ENCODE data around the gene BRD4.

BRD4 gene

GRCh38 chr19:15201374-15202023 is 130.8 kb downstream of the BRD4 start:
- Histone ChIP-seq H3K4me1 (ENCODE audit: control insufficient read depth in 5 of 5, insufficient read depth in 5 of 5, low read length in 5 of 5) (peaks cover 2 to 31% (median 13%) of the 10 kb centered on the region in 5 donors), H3K9ac (ENCODE audit: low read length in 5 of 5) (no peak overlapping the region), H3K27ac (ENCODE audit: low read depth, low read length) (no peak overlapping the region), H3K4me3 (ENCODE audit: low read depth in 1 of 5, low read length in 5 of 5) (peak overlapping the region in 3 of 5 donors; percentile 13 to 47 (median 26)), H3K9me3 (ENCODE audit: control insufficient read depth in 5 of 5, low read length in 5 of 5) (no peaks in the 10 kb centered on the region), H3K27me3 (ENCODE audit: control insufficient read depth in 5 of 5, insufficient read depth in 4 of 5, low read length in 5 of 5) (peaks cover 0 to 16% (median 9%) of the 10 kb centered on the region in 5 donors), H3K36me3 (ENCODE audit: control insufficient read depth in 5 of 5, insufficient read depth in 5 of 5, low read length in 5 of 5) (peaks cover 0 to 2% (median 0%) of the 10 kb centered on the region in 5 donors)

DNA sequence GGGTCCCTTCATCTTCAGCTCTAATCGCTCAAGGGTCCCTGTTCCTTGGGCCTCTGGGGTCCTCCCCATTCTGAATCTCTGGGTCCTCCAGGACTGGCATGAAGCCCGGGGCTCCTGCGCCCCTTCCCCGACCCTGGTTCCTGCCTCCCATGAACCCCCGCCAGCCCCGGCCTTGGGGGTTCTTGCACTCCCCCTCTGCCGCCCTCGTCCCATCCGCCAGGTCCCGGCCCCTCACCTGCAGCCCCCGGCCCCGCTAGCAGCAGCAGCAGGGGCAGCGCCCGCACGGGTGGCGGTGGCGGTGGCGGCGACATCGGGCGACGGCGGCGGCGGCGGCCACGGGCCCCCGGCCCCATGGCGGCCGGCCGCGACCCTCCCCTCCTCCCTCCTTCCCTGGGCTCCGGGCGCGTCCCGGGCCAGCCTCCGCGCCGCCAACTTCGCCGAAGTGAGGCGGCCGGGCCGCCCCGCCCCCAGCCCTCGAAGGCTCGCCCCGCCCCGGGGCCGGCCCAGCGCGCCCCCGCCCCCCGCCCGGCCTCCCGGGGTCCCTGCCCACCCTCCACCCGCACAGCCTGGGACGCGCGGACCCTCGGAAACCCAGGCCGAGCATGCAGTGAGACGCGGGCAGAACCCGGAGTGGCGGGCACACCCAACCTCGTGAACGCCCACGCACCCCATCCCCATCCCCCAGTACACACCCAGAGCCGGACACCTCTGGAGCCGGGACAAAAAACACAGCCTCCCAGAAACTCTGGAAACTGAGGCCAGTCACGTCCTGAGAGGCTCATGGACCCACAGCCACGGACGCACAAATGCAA is 131.6 kb downstream of the BRD4 start, which contains the start of gene NOTCH3:
NOTCH3 (minus strand) TSS at position 443 of the 812 bp plus-strand sequence; CDS start at position 353, 90 bp downstream.
- peak within 1 kb of the TSS in 4 of 5 donors; percentile 49 to 73 (median 54) for H3K9ac ChIP-seq (ENCODE audit: low read length in 5 of 5)
- H3K36me3 ChIP-seq (ENCODE audit: control insufficient read depth in 5 of 5, insufficient read depth in 5 of 5, low read length in 5 of 5): peaks cover 0 to 2% (median 0%) of the 10 kb centered on the region in 5 donors
- H3K4me3 ChIP-seq (ENCODE audit: low read depth in 1 of 5, low read length in 5 of 5): peak within 1 kb of the TSS; percentile 11 to 61 (median 58)
- peaks cover 2 to 31% (median 13%) of the 10 kb centered on the region in 5 donors for H3K4me1 ChIP-seq (ENCODE audit: control insufficient read depth in 5 of 5, insufficient read depth in 5 of 5, low read length in 5 of 5)
- peaks cover 0 to 23% (median 13%) of the 10 kb centered on the region in 5 donors for H3K27me3 ChIP-seq (ENCODE audit: control insufficient read depth in 5 of 5, insufficient read depth in 4 of 5, low read length in 5 of 5)
- no peak within 1 kb of the TSS for H3K27ac ChIP-seq (ENCODE audit: low read depth, low read length)
- H3K9me3 ChIP-seq (ENCODE audit: control insufficient read depth in 5 of 5, low read length in 5 of 5): no peaks in the 10 kb centered on the region

- peaks cover 0 to 26% (median 15%) of the 10 kb centered on the region in 5 donors for H3K27me3 ChIP-seq (ENCODE audit: control insufficient read depth in 5 of 5, insufficient read depth in 4 of 5, low read length in 5 of 5)
- H3K36me3 ChIP-seq (ENCODE audit: control insufficient read depth in 5 of 5, insufficient read depth in 5 of 5, low read length in 5 of 5): peaks cover 0 to 2% (median 0%) of the 10 kb centered on the region in 5 donors
- H3K9ac ChIP-seq (ENCODE audit: low read length in 5 of 5): peak overlapping the region in 4 of 5 donors; percentile 49 to 73 (median 54)
- H3K9me3 ChIP-seq (ENCODE audit: control insufficient read depth in 5 of 5, low read length in 5 of 5): no peaks in the 10 kb centered on the region
- H3K27ac ChIP-seq (ENCODE audit: low read depth, low read length): no peak overlapping the region
- H3K4me3 ChIP-seq (ENCODE audit: low read depth in 1 of 5, low read length in 5 of 5): peak overlapping the region; percentile 11 to 61 (median 58)
- peaks cover 4 to 35% (median 16%) of the 10 kb centered on the region in 5 donors for H3K4me1 ChIP-seq (ENCODE audit: control insufficient read depth in 5 of 5, insufficient read depth in 5 of 5, low read length in 5 of 5)
Observed at GRCh38 chr19:15199661-15200552, 132.4 kb downstream of the BRD4 start.

GRCh38 chr19:15198951-15199660 is 133.2 kb downstream of the BRD4 start:
- Histone ChIP-seq H3K4me3 (ENCODE audit: low read depth in 1 of 5, low read length in 5 of 5) (peak overlapping the region in 4 of 5 donors; percentile 3 to 58 (median 54)), H3K9ac (ENCODE audit: low read length in 5 of 5) (no peak overlapping the region), H3K4me1 (ENCODE audit: control insufficient read depth in 5 of 5, insufficient read depth in 5 of 5, low read length in 5 of 5) (peaks cover 7 to 36% (median 16%) of the 10 kb centered on the region in 5 donors), H3K27ac (ENCODE audit: low read depth, low read length) (no peak overlapping the region), H3K9me3 (ENCODE audit: control insufficient read depth in 5 of 5, low read length in 5 of 5) (no peaks in the 10 kb centered on the region), H3K27me3 (ENCODE audit: control insufficient read depth in 5 of 5, insufficient read depth in 4 of 5, low read length in 5 of 5) (peaks cover 0 to 32% (median 16%) of the 10 kb centered on the region in 5 donors), H3K36me3 (ENCODE audit: control insufficient read depth in 5 of 5, insufficient read depth in 5 of 5, low read length in 5 of 5) (peaks cover 0 to 2% (median 0%) of the 10 kb centered on the region in 5 donors)

DNA sequence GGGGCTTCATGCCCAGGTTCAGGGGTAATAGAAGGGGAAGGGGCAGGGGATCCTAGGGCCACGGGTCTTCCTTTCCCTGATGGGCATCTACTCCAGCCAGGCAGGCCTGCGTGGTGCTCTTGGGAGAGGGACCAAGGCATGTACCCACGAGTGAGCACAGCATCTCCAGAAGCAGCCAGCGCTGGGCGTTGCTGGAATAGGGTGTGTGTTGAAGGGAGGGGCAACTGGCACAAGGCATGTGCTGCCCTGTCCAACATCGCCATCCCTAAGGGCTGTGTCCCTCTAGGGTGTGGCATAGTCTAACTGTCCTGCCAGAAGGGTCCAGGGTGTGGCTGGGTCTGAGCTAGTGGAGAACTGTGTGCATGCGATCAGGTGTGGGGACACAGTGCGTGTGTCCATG is 134.4 kb downstream of the BRD4 start:
- no peaks in the 10 kb centered on the region for H3K9me3 ChIP-seq (ENCODE audit: control insufficient read depth in 5 of 5, low read length in 5 of 5)
- no peak overlapping the region for H3K27ac ChIP-seq (ENCODE audit: low read depth, low read length)
- peaks cover 0 to 33% (median 16%) of the 10 kb centered on the region in 5 donors for H3K27me3 ChIP-seq (ENCODE audit: control insufficient read depth in 5 of 5, insufficient read depth in 4 of 5, low read length in 5 of 5)
- no peak overlapping the region for H3K9ac ChIP-seq (ENCODE audit: low read length in 5 of 5)
- peak overlapping the region in 4 of 5 donors; percentile 2 to 44 (median 25) for H3K4me3 ChIP-seq (ENCODE audit: low read depth in 1 of 5, low read length in 5 of 5)
- peaks cover 7 to 34% (median 16%) of the 10 kb centered on the region in 5 donors for H3K4me1 ChIP-seq (ENCODE audit: control insufficient read depth in 5 of 5, insufficient read depth in 5 of 5, low read length in 5 of 5)
- H3K36me3 ChIP-seq (ENCODE audit: control insufficient read depth in 5 of 5, insufficient read depth in 5 of 5, low read length in 5 of 5): peaks cover 0 to 2% (median 0%) of the 10 kb centered on the region in 5 donors

DNA sequence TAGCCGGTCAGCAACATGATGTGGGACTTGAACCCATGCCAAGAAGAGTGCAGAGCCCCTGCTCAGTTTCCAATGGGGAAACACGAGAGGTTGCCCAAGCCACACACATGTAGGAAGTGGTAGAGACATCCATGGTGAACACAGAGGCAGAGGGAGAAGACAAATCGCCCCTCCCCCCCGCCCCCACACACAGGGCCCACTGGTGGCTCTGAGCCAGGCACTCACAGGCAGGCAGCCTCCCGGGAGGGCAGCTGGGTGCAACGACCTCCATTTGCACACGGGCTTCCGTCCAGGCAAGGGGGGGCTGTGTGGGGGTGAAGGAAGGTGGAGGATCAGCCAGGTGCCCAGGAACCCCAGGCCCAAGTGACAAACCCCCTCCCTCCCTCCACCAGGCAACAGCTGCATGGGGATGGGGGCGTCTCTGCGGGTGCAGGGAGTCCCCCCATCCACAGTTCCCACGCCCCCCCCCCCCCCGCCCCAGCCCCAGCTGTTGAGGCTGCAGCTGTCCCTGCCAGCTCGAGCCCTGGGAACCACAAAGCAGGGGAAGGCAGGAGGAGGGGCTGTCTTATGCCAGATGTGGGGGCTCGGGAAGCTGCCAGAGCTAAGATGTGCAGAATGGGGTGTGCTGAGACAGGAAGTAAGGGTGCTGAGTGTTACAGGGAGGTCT is 134.9 kb downstream of the BRD4 start:
- H3K27me3 ChIP-seq (ENCODE audit: control insufficient read depth in 5 of 5, insufficient read depth in 4 of 5, low read length in 5 of 5): peaks cover 0 to 33% (median 16%) of the 10 kb centered on the region in 5 donors
- H3K36me3 ChIP-seq (ENCODE audit: control insufficient read depth in 5 of 5, insufficient read depth in 5 of 5, low read length in 5 of 5): peaks cover 0 to 2% (median 0%) of the 10 kb centered on the region in 5 donors
- peak overlapping the region in 3 of 5 donors; percentile 2 to 44 (median 8) for H3K4me3 ChIP-seq (ENCODE audit: low read depth in 1 of 5, low read length in 5 of 5)
- H3K27ac ChIP-seq (ENCODE audit: low read depth, low read length): no peak overlapping the region
- H3K9me3 ChIP-seq (ENCODE audit: control insufficient read depth in 5 of 5, low read length in 5 of 5): no peaks in the 10 kb centered on the region
- H3K9ac ChIP-seq (ENCODE audit: low read length in 5 of 5): no peak overlapping the region
- peaks cover 7 to 28% (median 13%) of the 10 kb centered on the region in 5 donors for H3K4me1 ChIP-seq (ENCODE audit: control insufficient read depth in 5 of 5, insufficient read depth in 5 of 5, low read length in 5 of 5)

GRCh38 chr19:15196360-15197005 is 135.9 kb downstream of the BRD4 start:
- Histone ChIP-seq H3K4me3 (ENCODE audit: low read depth in 1 of 5, low read length in 5 of 5) (peak overlapping the region in 1 of 5 donors; percentile 18), H3K36me3 (ENCODE audit: control insufficient read depth in 5 of 5, insufficient read depth in 5 of 5, low read length in 5 of 5) (peaks cover 0 to 12% (median 6%) of the 10 kb centered on the region in 5 donors), H3K27me3 (ENCODE audit: control insufficient read depth in 5 of 5, insufficient read depth in 4 of 5, low read length in 5 of 5) (peaks cover 0 to 37% (median 20%) of the 10 kb centered on the region in 5 donors), H3K9me3 (ENCODE audit: control insufficient read depth in 5 of 5, low read length in 5 of 5) (no peaks in the 10 kb centered on the region), H3K4me1 (ENCODE audit: control insufficient read depth in 5 of 5, insufficient read depth in 5 of 5, low read length in 5 of 5) (peaks cover 7 to 28% (median 13%) of the 10 kb centered on the region in 5 donors), H3K27ac (ENCODE audit: low read depth, low read length) (no peak overlapping the region), H3K9ac (ENCODE audit: low read length in 5 of 5) (no peak overlapping the region)

Data from subcutaneous abdominal adipose tissue (tissue), 5 donors.